GM23338 (cell line): ENCODE results near the gene TMC1. TPM values are rescaled to one million over a fixed set of nuclear protein-coding genes. Genes with fewer than 3 reads are reported as not detected.

Experiments used
- ATAC-seq: fragments of 200-7000 bp; cut with Tn5 transposase; 3 replicates; pipeline ENCODE4 v1.9.1; 2020
- DNase-seq: peaks from one replicate; pipeline ENCODE4 v3.0.0-alpha.2; 2015; ENCODE audit warnings: low spot score
- H2AFZ ChIP-seq: fragments of 200-600 bp; sonication (generic); 2 replicates; pipeline ENCODE4 v1.8.0; 2016; ENCODE audit warnings: antibody characterized with exemption, mild to moderate bottlenecking, moderate library complexity
- H3F3A ChIP-seq: fragments of 200-600 bp; sonication (generic); replicated peaks from 2 replicates; pipeline ENCODE4 v1.8.0; 2017; ENCODE audit warnings: antibody characterized with exemption, mixed run types, low read depth
- H3K27ac ChIP-seq: fragments of 200-600 bp; sonication (generic); 2 replicates; pipeline ENCODE4 v1.6.1; 2016; ENCODE audit warnings: low read depth
- H3K27me3 ChIP-seq: fragments of 200-600 bp; sonication (generic); 2 replicates; pipeline ENCODE4 v1.8.0; 2016; ENCODE audit warnings: mild to moderate bottlenecking, mixed run types, moderate library complexity; ENCODE audit not compliant: insufficient read depth
- H3K36me3 ChIP-seq: fragments of 200-600 bp; sonication (generic); 2 replicates; pipeline ENCODE4 v1.8.0; 2016; ENCODE audit warnings: mild to moderate bottlenecking; ENCODE audit not compliant: insufficient read depth
- H3K4me1 ChIP-seq: fragments of 200-600 bp; sonication (generic); 2 replicates; pipeline ENCODE4 v1.8.0; 2016; ENCODE audit warnings: mild to moderate bottlenecking, moderate library complexity; ENCODE audit not compliant: insufficient read depth
- H3K4me2 ChIP-seq: fragments of 200-600 bp; sonication (generic); 2 replicates; pipeline ENCODE4 v1.7.1; 2017; ENCODE audit warnings: mixed run types
- H3K4me3 ChIP-seq: fragments of 200-600 bp; sonication (generic); 2 replicates; pipeline ENCODE4 v1.6.1; 2016; ENCODE audit warnings: mixed run types
- H3K79me2 ChIP-seq: fragments of 200-600 bp; sonication (generic); replicated peaks from 2 replicates; pipeline ENCODE4 v1.8.0; 2017; ENCODE audit warnings: mild to moderate bottlenecking; ENCODE audit not compliant: insufficient read depth
- H3K9me2 ChIP-seq: fragments of 200-600 bp; sonication (generic); 2 replicates; pipeline ENCODE4 v1.8.0; 2017; ENCODE audit not compliant: insufficient read depth
- H4K20me1 ChIP-seq: fragments of 200-600 bp; sonication (generic); replicated peaks from 2 replicates; pipeline ENCODE4 v1.8.0; 2017; ENCODE audit warnings: mild to moderate bottlenecking; ENCODE audit not compliant: insufficient read depth
- H3K27ac Mint-ChIP-seq: 2 replicates; pipeline ENCODE4 v1.8.0; 2020; ENCODE audit warnings: inconsistent platforms, mild to moderate bottlenecking, moderate library complexity, mixed read lengths
- H3K27me3 Mint-ChIP-seq: 3 replicates; pipeline ENCODE4 v1.8.0; 2022; ENCODE audit warnings: low read depth, mild to moderate bottlenecking, moderate library complexity, mixed read lengths, inconsistent platforms; ENCODE audit not compliant: insufficient read depth, poor library complexity
- H3K36me3 Mint-ChIP-seq: 3 replicates; pipeline ENCODE4 v1.8.0; 2021; ENCODE audit warnings: low read depth, mild to moderate bottlenecking, inconsistent platforms, moderate library complexity, mixed read lengths
- H3K4me1 Mint-ChIP-seq: 3 replicates; pipeline ENCODE4 v1.8.0; 2020; ENCODE audit warnings: mild to moderate bottlenecking, inconsistent platforms, mixed read lengths
- H3K4me3 Mint-ChIP-seq: 3 replicates; pipeline ENCODE4 v1.8.0; 2021; ENCODE audit warnings: moderate library complexity, mild to moderate bottlenecking, inconsistent platforms, mixed read lengths
- H3K9me3 Mint-ChIP-seq: 3 replicates; pipeline ENCODE4 v1.8.0; 2020; ENCODE audit warnings: moderate library complexity, mild to moderate bottlenecking, inconsistent platforms, mixed read lengths
- ETS1 ChIP-seq: IDR thresholded peaks from 2 replicates; pipeline ENCODE4 v1.6.1; 2016; ENCODE audit warnings: antibody characterized with exemption
- EZH2 ChIP-seq: fragments of 200-600 bp; sonication (generic); IDR thresholded peaks from one replicate; pipeline ENCODE4 v1.8.0; 2017; ENCODE audit warnings: antibody characterized with exemption, mild to moderate bottlenecking, low read depth; ENCODE audit not compliant: unreplicated experiment
- JUNB ChIP-seq: IDR thresholded peaks from one replicate; pipeline ENCODE4 v1.6.1; 2016; ENCODE audit warnings: antibody characterized with exemption; ENCODE audit not compliant: unreplicated experiment
- POLR2AphosphoS5 ChIP-seq: IDR thresholded peaks from 2 replicates; pipeline ENCODE4 v1.6.1; 2016; ENCODE audit warnings: antibody characterized with exemption, low read depth
- STAT1 ChIP-seq: IDR thresholded peaks from one replicate; pipeline ENCODE4 v1.6.1; 2016; ENCODE audit warnings: antibody characterized with exemption; ENCODE audit not compliant: unreplicated experiment
- polyA plus RNA-seq: library from polyadenylated mRNA; unstranded; fragments of >200 nt; fragmentation: Nextera tagmentation; extraction: Ambion mirVana; gene quantifications from 2 replicates; pipeline ENCODE4 v1.2.1, GENCODE V29; 2016
- total RNA-seq: library from RNA; depleted of rRNA; stranded (reverse); fragments of >200 nt; shearing (Covaris generic); gene quantifications from 2 replicates; pipeline ENCODE4 v1.2.3, GENCODE V29; 2014
- TF ChIP-seq, protein P1 (sequence below): fragments of 250-450 bp; sonication (Bioruptor Pico); IDR thresholded peaks from 2 replicates; pipeline ENCODE4 v1.5.0; 2020; ENCODE audit warnings: mild to moderate bottlenecking, moderate library complexity

The TMC1 gene
- total and polyA plus RNA-seq, 2 experiments from 2014 or later = 0.61 to 1.2 TPM

DNA sequence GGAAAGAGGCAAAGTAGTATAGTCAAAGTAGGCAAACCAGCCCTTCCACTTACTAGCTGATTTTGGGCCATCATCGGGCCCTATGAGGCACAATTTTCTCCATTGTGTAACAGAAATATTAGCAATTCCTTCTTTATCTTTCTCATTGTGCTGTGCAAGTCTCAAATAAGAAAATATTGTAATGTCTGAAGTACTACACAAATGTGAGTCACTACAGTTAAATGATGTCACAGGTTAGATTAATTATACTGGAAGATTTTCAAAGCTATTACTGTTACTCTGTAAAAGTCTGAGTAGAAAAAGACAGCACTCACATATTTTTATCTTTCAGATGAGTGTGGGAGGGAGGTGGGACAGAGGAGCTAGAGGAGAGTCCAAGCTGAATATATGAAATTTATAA lies 12.4 kb upstream of the TMC1 start (continued):
- TF ChIP-seq, protein P1, sequence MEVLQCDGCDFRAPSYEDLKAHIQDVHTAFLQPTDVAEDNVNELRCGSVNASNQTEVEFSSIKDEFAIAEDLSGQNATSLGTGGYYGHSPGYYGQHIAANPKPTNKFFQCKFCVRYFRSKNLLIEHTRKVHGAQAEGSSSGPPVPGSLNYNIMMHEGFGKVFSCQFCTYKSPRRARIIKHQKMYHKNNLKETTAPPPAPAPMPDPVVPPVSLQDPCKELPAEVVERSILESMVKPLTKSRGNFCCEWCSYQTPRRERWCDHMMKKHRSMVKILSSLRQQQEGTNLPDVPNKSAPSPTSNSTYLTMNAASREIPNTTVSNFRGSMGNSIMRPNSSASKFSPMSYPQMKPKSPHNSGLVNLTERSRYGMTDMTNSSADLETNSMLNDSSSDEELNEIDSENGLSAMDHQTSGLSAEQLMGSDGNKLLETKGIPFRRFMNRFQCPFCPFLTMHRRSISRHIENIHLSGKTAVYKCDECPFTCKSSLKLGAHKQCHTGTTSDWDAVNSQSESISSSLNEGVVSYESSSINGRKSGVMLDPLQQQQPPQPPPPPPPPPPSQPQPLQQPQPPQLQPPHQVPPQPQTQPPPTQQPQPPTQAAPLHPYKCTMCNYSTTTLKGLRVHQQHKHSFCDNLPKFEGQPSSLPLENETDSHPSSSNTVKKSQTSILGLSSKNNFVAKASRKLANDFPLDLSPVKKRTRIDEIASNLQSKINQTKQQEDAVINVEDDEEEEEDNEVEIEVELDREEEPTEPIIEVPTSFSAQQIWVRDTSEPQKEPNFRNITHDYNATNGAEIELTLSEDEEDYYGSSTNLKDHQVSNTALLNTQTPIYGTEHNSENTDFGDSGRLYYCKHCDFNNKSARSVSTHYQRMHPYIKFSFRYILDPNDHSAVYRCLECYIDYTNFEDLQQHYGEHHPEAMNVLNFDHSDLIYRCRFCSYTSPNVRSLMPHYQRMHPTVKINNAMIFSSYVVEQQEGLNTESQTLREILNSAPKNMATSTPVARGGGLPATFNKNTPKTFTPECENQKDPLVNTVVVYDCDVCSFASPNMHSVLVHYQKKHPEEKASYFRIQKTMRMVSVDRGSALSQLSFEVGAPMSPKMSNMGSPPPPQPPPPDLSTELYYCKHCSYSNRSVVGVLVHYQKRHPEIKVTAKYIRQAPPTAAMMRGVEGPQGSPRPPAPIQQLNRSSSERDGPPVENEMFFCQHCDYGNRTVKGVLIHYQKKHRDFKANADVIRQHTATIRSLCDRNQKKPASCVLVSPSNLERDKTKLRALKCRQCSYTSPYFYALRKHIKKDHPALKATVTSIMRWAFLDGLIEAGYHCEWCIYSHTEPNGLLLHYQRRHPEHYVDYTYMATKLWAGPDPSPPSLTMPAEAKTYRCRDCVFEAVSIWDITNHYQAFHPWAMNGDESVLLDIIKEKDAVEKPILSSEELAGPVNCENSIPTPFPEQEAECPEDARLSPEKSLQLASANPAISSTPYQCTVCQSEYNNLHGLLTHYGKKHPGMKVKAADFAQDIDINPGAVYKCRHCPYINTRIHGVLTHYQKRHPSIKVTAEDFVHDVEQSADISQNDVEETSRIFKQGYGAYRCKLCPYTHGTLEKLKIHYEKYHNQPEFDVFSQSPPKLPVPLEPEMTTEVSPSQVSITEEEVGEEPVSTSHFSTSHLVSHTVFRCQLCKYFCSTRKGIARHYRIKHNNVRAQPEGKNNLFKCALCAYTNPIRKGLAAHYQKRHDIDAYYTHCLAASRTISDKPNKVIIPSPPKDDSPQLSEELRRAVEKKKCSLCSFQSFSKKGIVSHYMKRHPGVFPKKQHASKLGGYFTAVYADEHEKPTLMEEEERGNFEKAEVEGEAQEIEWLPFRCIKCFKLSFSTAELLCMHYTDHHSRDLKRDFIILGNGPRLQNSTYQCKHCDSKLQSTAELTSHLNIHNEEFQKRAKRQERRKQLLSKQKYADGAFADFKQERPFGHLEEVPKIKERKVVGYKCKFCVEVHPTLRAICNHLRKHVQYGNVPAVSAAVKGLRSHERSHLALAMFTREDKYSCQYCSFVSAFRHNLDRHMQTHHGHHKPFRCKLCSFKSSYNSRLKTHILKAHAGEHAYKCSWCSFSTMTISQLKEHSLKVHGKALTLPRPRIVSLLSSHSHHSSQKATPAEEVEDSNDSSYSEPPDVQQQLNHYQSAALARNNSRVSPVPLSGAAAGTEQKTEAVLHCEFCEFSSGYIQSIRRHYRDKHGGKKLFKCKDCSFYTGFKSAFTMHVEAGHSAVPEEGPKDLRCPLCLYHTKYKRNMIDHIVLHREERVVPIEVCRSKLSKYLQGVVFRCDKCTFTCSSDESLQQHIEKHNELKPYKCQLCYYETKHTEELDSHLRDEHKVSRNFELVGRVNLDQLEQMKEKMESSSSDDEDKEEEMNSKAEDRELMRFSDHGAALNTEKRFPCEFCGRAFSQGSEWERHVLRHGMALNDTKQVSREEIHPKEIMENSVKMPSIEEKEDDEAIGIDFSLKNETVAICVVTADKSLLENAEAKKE (CRISPR knock-in tag) = no peak
- TF ChIP-seq EZH2 (no peak), STAT1 (no peak)

DNA sequence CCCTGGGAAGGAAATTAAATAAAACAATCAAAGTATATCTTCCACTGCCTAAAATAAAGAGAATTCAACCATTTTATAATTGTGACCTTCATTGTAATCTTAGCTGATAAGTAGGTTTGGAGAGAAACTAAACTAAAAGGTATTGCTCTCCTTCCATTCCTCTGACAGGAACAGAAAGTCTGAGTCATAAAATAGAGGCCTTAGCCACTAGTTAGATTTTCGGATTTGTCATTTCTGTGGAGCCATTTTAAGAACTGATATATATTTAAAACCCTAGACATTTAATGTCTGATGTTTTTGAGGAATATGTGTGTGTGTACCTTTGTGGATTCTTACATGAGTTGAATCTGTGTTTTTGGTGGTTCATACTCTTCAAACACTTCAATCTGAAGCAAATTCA lies 11.8 kb upstream of the TMC1 start:
- H3K27ac Mint-ChIP-seq = no peak overlapping the region

More for the DNA sequence above, 11.8 kb upstream of the TMC1 start:
- H4K20me1 ChIP-seq = no peaks in the 10 kb centered on the region
- H3K4me1 ChIP-seq = no peaks in the 10 kb centered on the region
- DNase-seq (no peak), ATAC-seq (no peak)
- H3F3A ChIP-seq = no peaks in the 10 kb centered on the region
- Mint-ChIP-seq H3K36me3 (peaks cover 2% of the 10 kb centered on the region; the same call in 2 of the 3 replicates), H3K9me3 (no peaks in the 10 kb centered on the region; the same call in 2 of the 3 replicates), H3K4me3 (no peak overlapping the region), H3K27me3 (peaks cover 3% of the 10 kb centered on the region), H3K4me1 (peaks cover 5% of the 10 kb centered on the region; the same call in 2 of the 3 replicates)
- no peak overlapping the region for H2AFZ ChIP-seq
- no peak overlapping the region for H3K27ac ChIP-seq
- no peak overlapping the region for H3K4me3 ChIP-seq
- H3K36me3 ChIP-seq = 0 out of 2 replicates have a peak, but pooled peaks cover 4% of the 10 kb centered on the region
- H3K27me3 ChIP-seq = no peaks in the 10 kb centered on the region
- 0 out of 2 replicates have a peak, but pooled peaks cover 3% of the 10 kb centered on the region for H3K9me2 ChIP-seq
- H3K79me2 ChIP-seq = no peaks in the 10 kb centered on the region
- H3K4me2 ChIP-seq = no peak overlapping the region
- TF ChIP-seq POLR2AphosphoS5 (no peak), ETS1 (no peak), STAT1 (no peak), JUNB (no peak), EZH2 (no peak)
- TF ChIP-seq, protein P1 (CRISPR knock-in tag) = no peak
